Spinal cord (tissue), 10 donors: Measurements from ENCODE around the gene TNRC6C. TPM values are rescaled to one million over a fixed set of nuclear protein-coding genes. Genes with fewer than 3 reads are reported as not detected.

Experiments
- DNase-seq, 6 donors: peaks; one replicate each; pipeline versions ENCODE4 v3.0.0 to v3.0.0-alpha.2; 2013 to 2015; ENCODE audit warnings: low spot score in 6 of 6, low read depth in 4 of 6
- H3K27ac ChIP-seq: one replicate; pipeline ENCODE4 v1.5.1; 2013; ENCODE audit warnings: low read depth, low read length, control low read depth
- H3K27me3 ChIP-seq: one replicate; pipeline ENCODE4 v1.6.1; 2013; ENCODE audit warnings: low read length; ENCODE audit not compliant: control insufficient read depth, insufficient read depth
- H3K36me3 ChIP-seq: one replicate; pipeline ENCODE4 v1.6.1; 2013; ENCODE audit warnings: low read length; ENCODE audit not compliant: control insufficient read depth, insufficient read depth
- H3K4me1 ChIP-seq: one replicate; pipeline ENCODE4 v1.6.1; 2013; ENCODE audit warnings: low read length; ENCODE audit not compliant: control insufficient read depth, insufficient read depth
- H3K4me3 ChIP-seq: one replicate; pipeline ENCODE4 v1.5.1; 2013; ENCODE audit warnings: low read depth, low read length, control low read depth
- H3K9me3 ChIP-seq: one replicate; pipeline ENCODE4 v1.6.1; 2013; ENCODE audit warnings: low read length; ENCODE audit not compliant: control insufficient read depth, insufficient read depth
- WGBS: methylation state at CpG from one replicate; pipeline ENCODE4 v1.1.5; 2013; ENCODE audit warnings: missing lambda C conversion rate; ENCODE audit not compliant: insufficient coverage; 5-methylcytosine and 5-hydroxymethylcytosine counted together
- polyA plus RNA-seq, 2 donors: library from polyadenylated mRNA; unstranded; fragments of 120-200 nt; gene quantifications; one replicate each; pipeline ENCODE4 v1.2.1, GENCODE V29; 2013; ENCODE audit not compliant: insufficient read length in 2 of 2
- total RNA-seq, 2 donors: library from RNA; depleted of rRNA in 1 of 2; stranded (reverse); fragments of 120-200 nt in 1 of 2; fragments of >200 nt in 1 of 2; gene quantifications; one replicate each; pipeline versions ENCODE4 v1.2.3 to v1.2.4, GENCODE V29; 2013 to 2014
- donor health status: healthy.

TNRC6C gene
- total and polyA plus RNA-seq, 4 donors = 21.5 to 31.8 (median 26.3) TPM

- no peak for DNase-seq
- WGBS = 92% methylated on average over 2 of the region's 6 CpGs
- no peaks in the 10 kb centered on the region for H3K9me3 ChIP-seq
- H3K27ac ChIP-seq = no peak overlapping the region
- H3K36me3 ChIP-seq = peaks cover 13% of the 10 kb centered on the region
- H3K27me3 ChIP-seq = no peaks in the 10 kb centered on the region
- peaks cover 5% of the 10 kb centered on the region for H3K4me1 ChIP-seq
- no peak overlapping the region for H3K4me3 ChIP-seq
Observed at GRCh38 chr17:78019976-78020716, 61.6 kb downstream of the TNRC6C start.

- H3K36me3 ChIP-seq = peaks cover 13% of the 10 kb centered on the region
- peak in 1 of 6 donors; percentile 34 for DNase-seq
- no peaks in the 10 kb centered on the region for H3K9me3 ChIP-seq
- peaks cover 5% of the 10 kb centered on the region for H3K4me1 ChIP-seq
- no peak overlapping the region for H3K27ac ChIP-seq
- WGBS = no CpG with 5 or more reads among the region's 1 CpG
- H3K4me3 ChIP-seq = no peak overlapping the region
- no peaks in the 10 kb centered on the region for H3K27me3 ChIP-seq
Observed at GRCh38 chr17:78020717-78021108, 62.2 kb downstream of the TNRC6C start.

GRCh38 chr17:78022425-78022824 lies 63.9 kb downstream of the TNRC6C start:
- Histone ChIP-seq H3K4me1 (no peaks in the 10 kb centered on the region), H3K36me3 (peaks cover 9% of the 10 kb centered on the region), H3K27me3 (no peaks in the 10 kb centered on the region), H3K9me3 (no peaks in the 10 kb centered on the region), H3K4me3 (no peak overlapping the region), H3K27ac (no peak overlapping the region)
- 76% methylated on average over 2 of the region's 2 CpGs for WGBS
- no peak for DNase-seq

- no peak overlapping the region for H3K4me3 ChIP-seq
- no peaks in the 10 kb centered on the region for H3K4me1 ChIP-seq
- no peak overlapping the region for H3K27ac ChIP-seq
- no peak for DNase-seq
- H3K36me3 ChIP-seq = peaks cover 9% of the 10 kb centered on the region
- no peaks in the 10 kb centered on the region for H3K9me3 ChIP-seq
- H3K27me3 ChIP-seq = no peaks in the 10 kb centered on the region
- no CpG with 5 or more reads among the region's 5 CpGs for WGBS
Observed at GRCh38 chr17:78023042-78023441, 64.5 kb downstream of the TNRC6C start.

- DNase-seq = no peak
Observed at GRCh38 chr17:78026381-78026780, 67.9 kb downstream of the TNRC6C start.

GRCh38 chr17:78027121-78027520 lies 68.6 kb downstream of the TNRC6C start:
- no CpG with 5 or more reads among the region's 2 CpGs for WGBS
- no peaks in the 10 kb centered on the region for H3K9me3 ChIP-seq
- no peaks in the 10 kb centered on the region for H3K27me3 ChIP-seq
- no peak overlapping the region for H3K27ac ChIP-seq
- no peak overlapping the region for H3K4me3 ChIP-seq
- no peaks in the 10 kb centered on the region for H3K4me1 ChIP-seq
- H3K36me3 ChIP-seq = peaks cover 17% of the 10 kb centered on the region
- DNase-seq = no peak

More at GRCh38 chr17:78026381-78026780, 67.9 kb downstream of the TNRC6C start:
- Histone ChIP-seq H3K27ac (no peak overlapping the region), H3K9me3 (no peaks in the 10 kb centered on the region), H3K27me3 (no peaks in the 10 kb centered on the region), H3K4me1 (no peaks in the 10 kb centered on the region), H3K36me3 (peaks cover 14% of the 10 kb centered on the region), H3K4me3 (no peak overlapping the region)
- 95% methylated on average over 2 of the region's 2 CpGs for WGBS

- H3K36me3 ChIP-seq = peaks cover 19% of the 10 kb centered on the region
- no peaks in the 10 kb centered on the region for H3K27me3 ChIP-seq
- H3K4me1 ChIP-seq = no peaks in the 10 kb centered on the region
- 60% methylated on average over 1 of the region's 1 CpG for WGBS
- no peak for DNase-seq
- H3K9me3 ChIP-seq = no peaks in the 10 kb centered on the region
- no peak overlapping the region for H3K27ac ChIP-seq
- H3K4me3 ChIP-seq = no peak overlapping the region
Observed at GRCh38 chr17:78029697-78030096, 71.2 kb downstream of the TNRC6C start.

GRCh38 chr17:78031435-78031834 lies 72.9 kb downstream of the TNRC6C start:
- H3K4me1 ChIP-seq = no peaks in the 10 kb centered on the region
- no peak overlapping the region for H3K27ac ChIP-seq
- peaks cover 15% of the 10 kb centered on the region for H3K36me3 ChIP-seq
- no peaks in the 10 kb centered on the region for H3K9me3 ChIP-seq
- H3K4me3 ChIP-seq = no peak overlapping the region
- WGBS = 84% methylated on average over 8 of the region's 8 CpGs
- DNase-seq = no peak
- no peaks in the 10 kb centered on the region for H3K27me3 ChIP-seq

GRCh38 chr17:78032166-78032565 lies 73.7 kb downstream of the TNRC6C start:
- H3K27me3 ChIP-seq = no peaks in the 10 kb centered on the region
- no peaks in the 10 kb centered on the region for H3K4me1 ChIP-seq
- H3K9me3 ChIP-seq = no peaks in the 10 kb centered on the region
- DNase-seq = no peak
- peaks cover 15% of the 10 kb centered on the region for H3K36me3 ChIP-seq
- no peak overlapping the region for H3K4me3 ChIP-seq
- 60% methylated on average over 1 of the region's 1 CpG for WGBS
- H3K27ac ChIP-seq = no peak overlapping the region

GRCh38 chr17:78034429-78035091 lies 76.1 kb downstream of the TNRC6C start:
- Histone ChIP-seq H3K9me3 (no peaks in the 10 kb centered on the region), H3K4me1 (peaks cover 4% of the 10 kb centered on the region), H3K4me3 (no peak overlapping the region), H3K27me3 (no peaks in the 10 kb centered on the region), H3K27ac (no peak overlapping the region), H3K36me3 (peaks cover 15% of the 10 kb centered on the region)
- 98% methylated on average over 6 of the region's 9 CpGs for WGBS
- no peak for DNase-seq
